GM06990 (cell line): Measurements from ENCODE around the gene GADD45B.

ENCODE experiments used
- DNase-seq: peaks from one replicate; pipeline ENCODE4 v3.0.0-alpha.2; 2011; ENCODE audit not compliant: insufficient read length; ENCODE audit errors: extremely low read depth
- H3K27me3 ChIP-seq: replicated peaks from 2 replicates; pipeline ENCODE4 v1.6.0; 2011; ENCODE audit warnings: low read length; ENCODE audit not compliant: control insufficient read depth, insufficient read depth
- H3K36me3 ChIP-seq: 2 replicates; pipeline ENCODE4 v1.5.1; 2011; ENCODE audit warnings: low read length; ENCODE audit not compliant: control insufficient read depth, insufficient read depth
- H3K4me3 ChIP-seq: replicated peaks from 2 replicates; pipeline ENCODE4 v1.5.1; 2011; ENCODE audit warnings: low read depth, mild to moderate bottlenecking, control low read depth, low read length
- CTCF ChIP-seq: IDR thresholded peaks from 2 replicates; pipeline ENCODE4 v1.5.1; 2011; ENCODE audit warnings: low read length, control low read depth, mild to moderate bottlenecking, inconsistent platforms; ENCODE audit not compliant: insufficient read depth, poor library complexity, severe bottlenecking

Gene GADD45B

GRCh38 chr19:2428756-2429711, 46.9 kb upstream of the GADD45B start:
- peak; percentile 26 for DNase-seq

GRCh38 chr19:2429917-2430535, 45.9 kb upstream of the GADD45B start:
- no peak for TF ChIP-seq CTCF
- no peaks in the 10 kb centered on the region for H3K27me3 ChIP-seq
- no peak overlapping the region for H3K4me3 ChIP-seq
- peak; percentile 15 for DNase-seq
- H3K36me3 ChIP-seq, result peaks cover 31% of the 10 kb centered on the region

More at GRCh38 chr19:2428756-2429711, 46.9 kb upstream of the GADD45B start:
- peaks cover 24% of the 10 kb centered on the region for H3K36me3 ChIP-seq
- H3K27me3 ChIP-seq, result no peaks in the 10 kb centered on the region
- TF ChIP-seq CTCF, result no peak
- no peak overlapping the region for H3K4me3 ChIP-seq

- no peak for TF ChIP-seq CTCF
- H3K4me3 ChIP-seq, result no peak overlapping the region
- DNase-seq, result no peak
- H3K27me3 ChIP-seq, result no peaks in the 10 kb centered on the region
- H3K36me3 ChIP-seq, result peaks cover 28% of the 10 kb centered on the region
Measured at GRCh38 chr19:2431318-2432055, 44.4 kb upstream of the GADD45B start.

- H3K36me3 ChIP-seq, result peaks cover 31% of the 10 kb centered on the region
- no peaks in the 10 kb centered on the region for H3K27me3 ChIP-seq
Measured at GRCh38 chr19:2432131-2432848, 43.6 kb upstream of the GADD45B start.

More at GRCh38 chr19:2432131-2432848, 43.6 kb upstream of the GADD45B start:
- H3K4me3 ChIP-seq, result no peak overlapping the region
- TF ChIP-seq CTCF, result no peak
- no peak for DNase-seq
